IPS-18a (cell line): ENCODE measurements around the gene PCYOX1L.

Source experiments
- H3K27ac ChIP-seq: one replicate; pipeline ENCODE4 v1.5.1; 2013; ENCODE audit warnings: low read length
- H3K27me3 ChIP-seq: one replicate; pipeline ENCODE4 v1.6.1; 2013; ENCODE audit warnings: mild to moderate bottlenecking, low read length; ENCODE audit not compliant: control insufficient read depth, insufficient read depth
- H3K36me3 ChIP-seq: one replicate; pipeline ENCODE4 v1.6.1; 2013; ENCODE audit warnings: low read depth, low read length; ENCODE audit not compliant: control insufficient read depth
- H3K4me1 ChIP-seq: one replicate; pipeline ENCODE4 v1.6.1; 2013; ENCODE audit warnings: low read depth, low read length; ENCODE audit not compliant: control insufficient read depth
- H3K4me3 ChIP-seq: one replicate; pipeline ENCODE4 v1.5.1; 2013; ENCODE audit warnings: low read length
- H3K9ac ChIP-seq: one replicate; pipeline ENCODE4 v1.6.1; 2013; ENCODE audit warnings: mild to moderate bottlenecking, low read length, moderate library complexity
- H3K9me3 ChIP-seq: one replicate; pipeline ENCODE4 v1.6.1; 2013; ENCODE audit warnings: low read depth, low read length; ENCODE audit not compliant: control insufficient read depth

Gene PCYOX1L

GRCh38 chr5:149371296-149371962, 13.6 kb downstream of the PCYOX1L start:
- no peak overlapping the region for H3K4me3 ChIP-seq
- H3K9me3 ChIP-seq: no peaks in the 10 kb centered on the region
- H3K4me1 ChIP-seq: peaks cover 3% of the 10 kb centered on the region
- H3K36me3 ChIP-seq: no peaks in the 10 kb centered on the region
- H3K27ac ChIP-seq: no peak overlapping the region
- no peaks in the 10 kb centered on the region for H3K27me3 ChIP-seq
- H3K9ac ChIP-seq: no peak overlapping the region

DNA sequence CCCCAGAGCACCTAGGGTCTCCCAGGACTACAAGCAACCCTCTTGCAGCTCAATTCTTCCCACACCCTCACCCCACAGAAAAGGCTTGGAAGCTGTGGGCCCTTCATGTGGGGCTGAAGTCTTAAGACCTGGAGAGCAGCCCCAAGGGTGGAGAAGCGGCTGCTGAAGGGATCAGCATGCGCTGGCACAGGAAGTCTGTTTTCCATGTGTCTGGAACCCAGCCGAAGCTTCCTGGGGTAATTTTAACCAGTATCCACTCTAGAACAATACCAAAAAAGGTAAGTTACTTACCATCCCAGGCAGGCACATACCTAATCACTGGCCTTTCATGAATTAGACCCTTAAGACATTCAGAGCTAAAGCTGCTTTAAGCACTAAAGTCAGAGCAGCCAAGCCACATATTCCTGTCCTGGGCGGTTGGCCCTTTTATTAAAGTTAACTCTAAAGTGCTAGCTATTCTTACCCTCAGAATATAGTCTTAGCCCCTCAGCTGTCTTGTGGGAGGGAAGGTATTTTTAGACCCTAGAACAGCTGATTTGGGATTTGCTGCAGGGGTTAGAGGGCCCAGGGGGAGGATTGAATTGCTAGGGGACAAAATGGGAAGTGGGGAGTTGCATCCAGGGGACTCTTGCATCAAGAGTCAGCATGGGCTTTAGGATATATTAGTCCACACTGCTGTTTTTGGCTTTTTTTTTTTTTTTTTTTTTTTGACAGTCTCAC, 14.4 kb downstream of the PCYOX1L start:
- Histone ChIP-seq H3K27ac (no peak overlapping the region), H3K4me1 (peaks cover 3% of the 10 kb centered on the region), H3K4me3 (no peak overlapping the region), H3K9me3 (no peaks in the 10 kb centered on the region), H3K27me3 (no peaks in the 10 kb centered on the region), H3K36me3 (no peaks in the 10 kb centered on the region), H3K9ac (no peak overlapping the region)

DNA sequence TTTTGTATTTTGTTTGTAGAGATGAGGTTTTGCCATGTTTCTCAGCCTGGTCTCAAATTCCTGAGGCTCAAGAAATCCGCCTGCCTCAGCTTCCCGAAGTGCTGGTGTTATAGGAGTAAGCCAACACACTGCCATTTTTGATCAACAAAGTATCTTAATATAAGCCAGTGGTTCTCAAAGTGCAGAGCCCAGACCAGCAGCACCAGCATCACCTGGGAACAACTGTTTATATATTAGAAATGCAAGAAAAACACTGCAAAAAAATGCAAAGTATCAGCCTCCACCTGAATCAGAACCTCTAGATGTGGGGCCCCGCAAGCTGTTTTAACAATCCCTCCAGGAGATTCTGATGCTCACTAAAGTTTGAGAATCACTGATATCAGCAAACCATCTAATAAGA, 15.1 kb downstream of the PCYOX1L start:
- Histone ChIP-seq H3K4me3 (no peak overlapping the region), H3K27me3 (no peaks in the 10 kb centered on the region)

GRCh38 chr5:149374303-149374702, 16.5 kb downstream of the PCYOX1L start:
- Histone ChIP-seq H3K9ac (no peak overlapping the region), H3K27me3 (no peaks in the 10 kb centered on the region), H3K4me3 (no peak overlapping the region), H3K27ac (no peak overlapping the region), H3K9me3 (no peaks in the 10 kb centered on the region), H3K36me3 (no peaks in the 10 kb centered on the region), H3K4me1 (no peaks in the 10 kb centered on the region)

More for the DNA sequence above, 15.1 kb downstream of the PCYOX1L start:
- H3K36me3 ChIP-seq: no peaks in the 10 kb centered on the region
- no peaks in the 10 kb centered on the region for H3K4me1 ChIP-seq
- H3K9me3 ChIP-seq: no peaks in the 10 kb centered on the region
- H3K27ac ChIP-seq: no peak overlapping the region
- no peak overlapping the region for H3K9ac ChIP-seq

DNA sequence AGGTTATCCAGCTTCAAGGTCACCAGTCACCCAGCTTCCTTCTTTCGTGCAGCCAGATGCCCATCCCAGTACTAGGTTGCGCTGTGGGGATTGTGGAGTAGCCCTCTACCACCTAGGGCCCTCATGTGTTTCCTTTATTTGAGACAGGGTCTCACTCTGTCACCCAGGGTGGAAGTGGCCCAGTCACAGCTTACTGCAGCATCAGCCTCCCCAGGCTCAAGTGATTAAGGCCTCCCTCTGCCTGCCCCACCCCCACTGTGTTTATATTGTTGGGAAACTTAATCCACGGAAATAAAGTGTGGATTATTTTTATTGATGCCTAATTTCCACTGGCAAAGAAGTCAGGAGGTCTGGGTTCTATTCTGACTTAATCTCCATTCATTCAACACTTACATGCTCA, 17.0 kb downstream of the PCYOX1L start:
- Histone ChIP-seq H3K9me3 (no peaks in the 10 kb centered on the region), H3K9ac (no peak overlapping the region), H3K4me1 (no peaks in the 10 kb centered on the region), H3K27me3 (no peaks in the 10 kb centered on the region), H3K27ac (no peak overlapping the region), H3K4me3 (no peak overlapping the region), H3K36me3 (no peaks in the 10 kb centered on the region)

- Histone ChIP-seq H3K4me1 (no peaks in the 10 kb centered on the region), H3K27ac (no peak overlapping the region), H3K9me3 (no peaks in the 10 kb centered on the region), H3K4me3 (no peak overlapping the region), H3K9ac (no peak overlapping the region), H3K27me3 (no peaks in the 10 kb centered on the region), H3K36me3 (no peaks in the 10 kb centered on the region)
Observed at GRCh38 chr5:149375434-149375833, 17.6 kb downstream of the PCYOX1L start.

- Histone ChIP-seq H3K9ac (no peak overlapping the region), H3K27me3 (no peaks in the 10 kb centered on the region), H3K36me3 (no peaks in the 10 kb centered on the region), H3K4me1 (no peaks in the 10 kb centered on the region), H3K9me3 (no peaks in the 10 kb centered on the region), H3K4me3 (no peak overlapping the region), H3K27ac (no peak overlapping the region)
Observed at GRCh38 chr5:149376104-149376503, 18.3 kb downstream of the PCYOX1L start.

- no peaks in the 10 kb centered on the region for H3K27me3 ChIP-seq
- H3K4me3 ChIP-seq: no peak overlapping the region
- H3K9me3 ChIP-seq: no peaks in the 10 kb centered on the region
- H3K27ac ChIP-seq: no peak overlapping the region
- no peaks in the 10 kb centered on the region for H3K36me3 ChIP-seq
- no peak overlapping the region for H3K9ac ChIP-seq
- H3K4me1 ChIP-seq: no peaks in the 10 kb centered on the region
Observed at GRCh38 chr5:149376711-149377447, 19.0 kb downstream of the PCYOX1L start.

DNA sequence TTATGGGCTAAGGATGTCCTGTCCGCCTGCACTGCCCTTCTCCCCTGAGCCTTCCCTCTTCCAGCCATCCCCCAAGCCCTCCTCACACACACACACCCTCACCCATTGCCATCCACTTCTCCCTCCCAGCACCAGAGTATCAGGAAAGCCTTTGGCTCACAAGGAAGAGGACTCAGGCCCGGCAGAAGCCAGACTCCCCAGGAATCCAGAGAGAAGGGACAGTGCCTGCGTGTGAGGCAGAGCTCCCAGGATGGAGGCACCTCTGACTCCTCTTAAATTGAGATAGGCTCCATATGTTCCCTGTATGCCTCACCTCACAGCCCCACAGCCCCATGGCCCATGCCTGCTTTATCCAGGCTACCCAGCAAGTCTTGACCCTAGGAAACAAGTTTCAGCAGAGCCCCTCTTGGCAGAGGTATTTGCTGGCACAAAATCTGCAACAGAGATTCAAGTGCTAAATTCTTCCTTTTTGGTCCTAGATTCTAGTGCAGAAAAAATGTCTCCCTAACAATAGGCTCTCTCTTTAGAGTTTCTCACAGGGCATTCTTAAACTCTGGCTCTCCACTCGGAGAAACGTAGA, 20.5 kb downstream of the PCYOX1L start:
- no peak overlapping the region for H3K9ac ChIP-seq
- no peaks in the 10 kb centered on the region for H3K36me3 ChIP-seq
- no peak overlapping the region for H3K27ac ChIP-seq
- no peaks in the 10 kb centered on the region for H3K9me3 ChIP-seq
- H3K4me1 ChIP-seq: no peaks in the 10 kb centered on the region
- no peak overlapping the region for H3K4me3 ChIP-seq
- no peaks in the 10 kb centered on the region for H3K27me3 ChIP-seq

GRCh38 chr5:149379177-149379761, 21.4 kb downstream of the PCYOX1L start, which contains the start of gene IL17B:
IL17B (minus strand) TSS chr5:149379292; CDS start chr5:149379225, 67 bp downstream.
- Histone ChIP-seq H3K4me1 (no peaks in the 10 kb centered on the region), H3K27ac (no peak within 1 kb of the TSS), H3K4me3 (no peak within 1 kb of the TSS), H3K9ac (no peak within 1 kb of the TSS), H3K9me3 (no peaks in the 10 kb centered on the region), H3K27me3 (no peaks in the 10 kb centered on the region), H3K36me3 (no peaks in the 10 kb centered on the region)

DNA sequence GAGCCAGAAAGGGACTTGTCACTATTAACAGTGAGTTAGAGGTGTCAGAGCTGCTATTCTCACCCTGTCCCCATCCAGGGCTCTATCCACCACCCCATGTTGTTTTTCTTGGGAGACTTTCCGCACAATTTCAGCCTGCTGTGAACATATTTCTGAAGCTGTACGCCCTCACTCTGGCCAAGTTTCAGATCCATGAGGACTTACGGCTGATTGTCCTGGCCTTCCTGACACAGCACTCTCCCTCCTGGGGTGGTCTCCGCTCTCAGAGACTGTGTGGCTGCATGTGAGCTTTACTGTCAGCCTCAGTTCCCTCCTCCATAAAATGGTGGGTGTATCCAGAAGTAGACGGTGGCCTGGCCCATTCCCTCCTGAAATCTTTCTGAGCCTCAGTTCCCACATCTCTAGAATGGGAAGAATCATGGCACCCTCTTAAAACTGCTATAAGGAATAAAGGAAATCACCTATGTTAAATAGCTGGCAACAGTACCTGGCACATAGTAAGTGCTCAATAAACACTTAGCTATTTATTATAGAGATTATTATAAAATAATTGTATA, 22.1 kb downstream of the PCYOX1L start:
- Histone ChIP-seq H3K36me3 (no peaks in the 10 kb centered on the region), H3K4me3 (no peak overlapping the region), H3K4me1 (no peaks in the 10 kb centered on the region), H3K27me3 (no peaks in the 10 kb centered on the region), H3K27ac (no peak overlapping the region), H3K9me3 (no peaks in the 10 kb centered on the region), H3K9ac (no peak overlapping the region)
